HG03565 (cell line): Measurements from ENCODE around the gene AUTS2.
A peak's percentile ranks its signal among the peaks of the same experiment; 100 is the strongest.
"Not testable (repeated sequence)": the region's sequence is repeated elsewhere in the genome, so short reads cannot be mapped to it uniquely, and the experiment has no call there.

Experiments used
- ATAC-seq: cut with Tn5 transposase; IDR thresholded peaks from one replicate; pipeline ENCODE4 v1.9.1; 2021; ENCODE audit warnings: mild to moderate bottlenecking, moderate library complexity; ENCODE audit not compliant: unreplicated experiment

The AUTS2 gene

DNA sequence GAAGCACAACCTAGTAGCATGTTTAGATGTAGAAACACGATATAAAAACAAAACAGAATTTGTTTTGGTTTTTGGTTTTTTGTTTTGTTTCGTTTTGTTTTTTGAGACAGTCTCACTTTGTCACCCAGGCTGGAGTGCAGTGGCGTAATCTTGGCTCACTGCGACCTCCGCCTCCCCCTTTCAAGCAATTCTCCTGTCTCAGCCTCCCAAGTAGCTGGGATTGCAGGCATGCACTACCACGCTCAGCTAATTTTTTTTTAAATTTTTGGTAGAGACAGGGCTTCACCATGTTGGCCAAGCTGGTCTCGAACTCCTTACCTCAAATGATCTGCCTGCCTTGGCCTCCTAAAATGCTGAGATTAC is 1050.2 kb downstream of the AUTS2 start:
- not testable (repeated sequence) for ATAC-seq

DNA sequence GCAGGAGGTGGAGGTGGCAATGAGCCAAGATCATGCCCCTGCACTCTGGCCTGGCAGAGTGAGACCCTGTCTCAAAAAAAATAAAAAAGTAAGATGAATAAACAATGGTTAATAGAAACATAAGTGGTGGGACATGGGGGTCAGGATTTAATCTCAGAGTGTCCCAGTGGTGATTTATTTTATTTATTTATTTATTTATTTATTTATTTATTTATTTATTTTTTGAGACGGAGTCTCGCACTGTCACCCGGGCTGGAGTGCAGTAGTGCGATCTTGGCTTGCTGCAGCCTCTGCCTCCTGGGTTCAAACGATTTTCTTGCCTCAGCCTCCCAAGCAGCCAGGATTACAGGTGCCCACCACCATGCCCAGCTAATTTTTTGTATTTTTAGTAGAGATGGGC is 1051.0 kb downstream of the AUTS2 start:
- no peak for ATAC-seq

DNA sequence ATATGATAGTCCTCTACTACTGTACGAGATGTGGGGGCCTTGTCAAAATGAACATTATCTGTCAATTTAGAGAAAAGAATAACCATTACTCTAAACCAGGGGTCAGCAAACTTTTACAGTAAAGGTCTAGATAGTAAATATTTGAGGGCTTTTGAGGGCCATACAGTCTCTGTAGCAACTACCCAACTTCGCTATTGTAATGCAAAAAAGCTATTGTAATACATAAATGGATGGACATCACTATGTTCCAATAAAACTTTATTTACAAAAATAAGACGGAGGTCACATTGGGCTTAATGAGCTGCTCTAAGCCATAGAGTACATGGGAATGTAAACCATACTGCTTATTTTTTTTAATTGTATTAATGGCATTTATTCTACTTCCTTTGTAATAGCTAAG is 1055.9 kb downstream of the AUTS2 start:
- no peak for ATAC-seq

DNA sequence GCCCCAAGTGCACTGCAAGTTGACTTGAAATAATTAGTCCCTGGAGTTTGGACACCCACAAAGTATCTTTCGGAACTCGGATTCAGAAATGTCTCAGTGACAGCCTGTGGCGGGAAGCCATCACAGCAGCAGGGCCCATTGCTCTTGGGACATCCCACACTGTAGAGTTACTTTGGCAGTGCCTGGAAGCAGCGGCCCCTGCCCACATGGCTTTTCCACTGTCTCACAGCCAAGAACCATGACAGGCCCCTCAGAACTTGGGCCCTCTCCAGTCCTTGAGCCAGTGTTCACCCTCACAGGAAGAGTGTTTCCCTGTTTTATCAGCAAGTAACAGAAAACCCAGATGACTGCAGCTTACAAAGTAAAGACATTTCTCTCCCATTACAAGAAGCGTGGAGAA is 1056.7 kb downstream of the AUTS2 start:
- no peak for ATAC-seq

DNA sequence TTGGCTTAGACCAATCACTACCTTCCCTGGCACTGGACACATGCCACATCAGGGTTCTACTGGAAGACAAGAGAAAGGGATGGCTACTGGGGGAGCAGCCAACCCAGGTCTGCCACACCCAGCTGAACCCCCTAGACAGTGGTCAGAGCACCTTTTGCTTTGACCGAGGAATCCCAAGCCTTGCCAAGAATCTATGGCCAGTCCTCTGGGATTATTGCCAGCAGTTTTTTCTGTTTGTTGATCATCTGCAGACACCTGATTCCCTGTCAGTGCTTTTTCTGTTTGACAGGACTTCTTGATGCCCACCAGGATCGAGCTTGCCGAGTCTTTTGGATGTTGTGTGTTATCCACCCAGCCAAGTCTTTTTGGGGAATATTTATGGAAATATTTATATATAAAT is 1057.4 kb downstream of the AUTS2 start:
- ATAC-seq: no peak

DNA sequence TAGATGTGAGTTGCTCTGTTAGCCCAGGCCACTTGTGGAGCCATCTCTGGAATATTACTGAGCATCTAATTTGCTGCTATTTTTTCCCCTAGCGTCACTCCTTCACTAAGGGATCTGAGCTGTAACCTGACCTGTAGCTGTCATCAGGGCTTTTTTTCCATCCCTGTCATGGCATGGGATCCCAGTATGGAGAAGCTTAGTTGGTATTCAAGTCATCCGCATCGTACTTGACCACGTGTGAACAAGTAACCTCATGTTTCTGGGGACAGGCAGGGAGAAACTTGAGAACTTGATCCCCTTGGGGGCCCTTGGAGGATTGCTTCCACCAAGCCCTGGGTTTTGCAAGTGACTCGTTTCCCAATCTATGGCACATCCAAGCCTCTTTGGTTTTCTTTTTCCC is 1059.3 kb downstream of the AUTS2 start:
- no peak for ATAC-seq

DNA sequence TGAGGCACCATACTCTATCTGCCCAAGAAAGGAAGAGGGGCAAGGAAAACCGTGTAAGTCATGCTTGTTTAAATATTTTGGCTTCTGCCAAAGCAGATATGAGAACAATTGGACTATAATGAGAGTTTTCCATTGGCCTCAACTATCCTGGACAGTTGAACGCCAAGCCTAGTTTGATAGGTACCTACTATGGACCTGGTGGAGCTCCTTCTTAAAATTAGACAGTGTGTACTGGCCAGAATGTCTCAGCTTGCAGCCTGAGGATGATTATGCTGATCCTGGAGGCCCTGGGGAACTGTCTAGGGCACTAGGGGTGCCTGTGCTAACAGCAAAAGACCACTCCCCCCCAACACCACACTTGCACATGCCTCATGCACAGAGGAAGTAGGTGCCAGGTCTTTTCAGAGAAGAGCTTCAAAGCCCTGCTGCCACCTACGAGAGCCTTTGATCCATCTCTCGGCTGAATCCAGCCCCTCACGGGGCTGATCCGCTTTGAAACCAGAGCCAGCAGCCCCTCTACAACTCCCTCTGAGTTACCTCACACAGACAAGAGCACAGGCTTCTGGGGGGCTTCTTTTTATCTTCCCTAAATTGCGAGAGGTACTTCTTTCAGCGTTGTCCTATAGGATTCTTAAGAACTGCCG is 1059.8 kb downstream of the AUTS2 start:
- ATAC-seq: no peak

DNA sequence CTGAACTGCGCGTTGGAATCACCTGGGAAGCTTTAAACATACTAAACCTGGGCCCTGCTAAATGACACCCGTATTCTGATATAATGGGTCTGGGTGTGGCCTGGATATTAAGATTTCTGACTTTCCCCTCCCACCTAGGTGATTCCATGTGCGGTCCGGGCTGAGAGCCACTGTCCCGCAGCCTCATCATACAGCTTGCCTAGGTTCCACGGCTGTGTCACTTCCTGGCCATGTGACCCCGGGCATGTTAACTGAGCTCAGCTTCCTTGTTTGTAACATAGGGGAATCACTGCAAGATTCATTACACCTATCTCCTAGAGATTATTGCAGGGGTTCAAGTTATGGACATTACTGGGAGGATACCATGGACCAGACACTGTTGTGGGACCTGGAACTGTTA is 1061.0 kb downstream of the AUTS2 start:
- no peak for ATAC-seq

DNA sequence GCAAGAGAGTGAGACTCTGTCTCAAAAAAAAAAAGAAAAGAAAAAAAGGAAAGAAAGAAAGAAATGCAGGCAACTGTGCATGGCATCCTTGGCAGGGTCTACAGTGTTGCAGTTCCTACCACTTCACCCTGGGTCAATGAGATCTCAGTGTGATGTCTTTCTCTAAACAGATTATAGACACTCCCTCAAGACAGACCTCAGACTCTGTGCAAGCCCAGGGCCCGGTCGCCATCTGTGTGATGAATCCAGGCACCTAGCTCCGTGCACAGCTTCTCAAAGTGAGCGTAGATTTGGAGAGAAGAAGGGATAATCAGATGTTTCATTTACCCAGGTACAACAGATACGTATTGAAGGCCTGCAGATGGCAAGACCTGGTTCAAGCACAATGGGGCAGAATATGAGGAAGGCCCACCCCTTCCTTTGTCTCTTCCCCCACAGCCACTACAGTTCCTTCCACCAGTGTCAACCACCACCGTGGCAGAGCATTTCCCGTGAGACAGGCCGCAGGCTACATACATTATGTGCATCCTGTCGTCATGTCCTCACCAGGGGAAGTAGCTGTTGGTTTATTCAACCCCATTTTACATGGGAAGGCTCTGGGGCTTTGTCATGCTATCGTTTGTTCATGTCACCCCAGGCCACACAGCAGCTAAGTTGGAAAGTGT is 1062.0 kb downstream of the AUTS2 start:
- no peak for ATAC-seq

DNA sequence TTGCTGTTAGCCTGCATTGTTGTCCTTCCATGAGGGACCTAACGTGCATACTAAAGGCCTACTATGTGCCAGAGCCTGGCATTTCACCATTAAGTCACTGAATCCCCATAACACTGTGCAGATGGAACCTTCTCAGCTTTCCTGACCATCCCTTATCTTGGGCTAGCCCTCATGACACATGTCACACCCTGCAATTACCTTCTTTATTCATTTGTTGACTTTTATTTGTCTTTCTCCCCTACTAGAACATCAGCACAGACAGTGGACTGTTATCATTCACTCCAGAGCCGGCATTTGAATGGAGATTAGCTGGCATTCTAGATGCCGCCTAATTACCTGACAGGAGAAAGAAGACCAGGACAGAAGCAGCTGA is 1062.5 kb downstream of the AUTS2 start:
- ATAC-seq: no peak

DNA sequence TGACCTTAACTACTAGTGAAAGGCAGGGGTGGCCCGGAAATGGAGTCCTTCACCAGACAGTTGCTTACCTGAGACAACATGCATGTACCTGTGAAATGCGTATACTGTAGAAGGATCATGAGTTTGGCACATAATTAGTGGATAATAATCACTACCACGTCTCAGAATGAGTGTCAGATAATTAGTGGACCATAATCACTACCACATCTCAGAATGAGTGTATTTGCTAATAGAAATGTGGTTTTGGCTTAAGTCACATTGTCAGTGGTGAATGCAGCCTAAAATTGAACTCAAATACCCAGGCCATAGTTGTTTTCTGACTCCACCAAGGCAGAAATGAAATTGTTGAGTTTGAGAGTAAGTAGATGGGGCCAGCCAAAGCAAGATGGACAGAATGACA is 1065.4 kb downstream of the AUTS2 start:
- no peak for ATAC-seq

DNA sequence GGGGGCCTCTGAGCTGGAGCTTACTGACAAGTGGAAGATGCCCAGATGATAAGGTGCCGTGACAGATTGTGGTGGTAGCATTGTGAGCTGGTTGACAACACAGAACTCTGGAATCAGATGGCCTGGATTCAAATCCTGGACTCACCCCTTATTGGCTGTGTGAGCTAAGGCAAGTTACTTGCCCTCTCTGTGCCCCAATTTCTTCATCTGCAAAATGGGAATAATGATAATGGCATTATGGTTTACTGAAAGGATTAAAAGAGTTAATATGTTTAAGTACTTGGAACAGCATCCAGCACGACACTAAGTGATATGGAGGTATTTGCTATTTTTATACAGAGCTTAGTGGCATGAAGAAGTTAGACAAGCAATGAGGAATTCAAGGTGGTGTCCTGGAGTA is 1067.7 kb downstream of the AUTS2 start:
- ATAC-seq: no peak

DNA sequence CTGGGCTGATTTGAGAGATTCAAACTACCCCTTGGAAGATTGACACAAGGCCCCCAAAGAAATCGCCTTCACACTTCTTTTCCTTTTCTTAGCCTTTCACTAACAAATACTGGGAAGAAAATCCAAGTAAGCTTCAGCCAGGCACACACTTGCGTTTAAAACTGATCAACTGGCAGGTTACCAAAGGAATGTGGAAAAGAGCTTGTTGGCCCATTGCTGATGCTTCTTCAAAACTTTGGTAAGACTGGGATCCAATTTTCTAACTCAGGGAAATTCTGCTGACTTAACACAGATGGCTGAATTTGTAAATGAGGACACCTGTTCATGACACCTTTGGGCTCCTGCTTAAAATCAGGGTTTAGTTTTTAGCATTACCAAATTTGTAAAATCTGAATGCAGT is 1069.1 kb downstream of the AUTS2 start:
- ATAC-seq: no peak

DNA sequence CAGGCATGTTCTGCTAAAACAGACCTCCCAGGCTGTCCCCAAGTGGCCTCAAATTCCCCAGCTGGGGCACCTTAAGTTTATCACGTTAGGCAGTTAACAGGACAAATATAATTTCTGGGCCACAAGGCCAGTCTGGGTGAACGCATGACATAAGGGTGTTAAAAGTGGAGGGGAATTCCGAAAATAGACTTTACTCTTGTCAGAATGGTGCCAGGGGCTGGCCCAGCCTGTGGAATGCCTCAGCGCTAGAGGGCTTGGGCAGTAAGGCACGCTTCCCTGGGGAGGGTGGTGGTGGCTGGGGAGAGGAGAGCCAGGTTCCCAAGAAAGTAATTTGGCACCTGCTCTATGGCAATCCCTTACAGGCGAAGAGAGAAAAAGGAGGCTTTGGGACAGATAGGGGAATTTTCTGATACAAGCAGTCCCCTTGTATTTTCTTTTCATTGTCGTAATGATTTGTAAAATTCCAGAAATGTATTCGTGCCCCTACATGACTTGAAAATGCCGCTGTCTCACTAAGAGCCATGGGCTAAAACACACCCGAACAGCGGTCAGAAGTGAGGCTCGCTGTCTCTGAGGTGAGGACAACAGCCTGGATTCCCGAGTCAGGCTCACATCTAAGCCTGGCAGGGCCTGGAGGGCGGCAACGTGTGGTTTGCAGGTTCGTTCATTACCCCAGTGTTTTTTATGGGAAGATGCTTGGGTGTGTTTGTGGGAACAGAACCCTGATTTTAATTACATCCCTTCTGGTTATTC is 1070.5 kb downstream of the AUTS2 start:
- ATAC-seq: no peak

DNA sequence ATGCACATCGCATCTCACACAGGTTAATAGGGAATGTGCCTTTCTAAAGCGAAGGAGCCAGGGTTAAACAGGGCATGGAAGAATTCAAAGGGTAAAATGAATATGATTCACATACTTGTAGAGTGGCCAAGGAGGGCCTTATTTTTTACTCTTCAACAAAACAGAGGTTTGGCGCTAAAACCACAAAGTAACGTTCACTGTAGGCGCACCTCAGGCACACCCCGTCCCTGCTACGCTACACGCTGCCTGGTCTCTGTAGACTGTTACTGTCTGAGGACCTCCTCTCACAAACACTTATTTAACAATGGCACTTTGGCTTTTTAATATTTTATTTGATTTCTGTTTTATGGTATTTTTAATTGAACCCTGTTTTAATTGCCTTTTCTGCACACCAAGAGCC is 1071.6 kb downstream of the AUTS2 start:
- ATAC-seq: no peak

DNA sequence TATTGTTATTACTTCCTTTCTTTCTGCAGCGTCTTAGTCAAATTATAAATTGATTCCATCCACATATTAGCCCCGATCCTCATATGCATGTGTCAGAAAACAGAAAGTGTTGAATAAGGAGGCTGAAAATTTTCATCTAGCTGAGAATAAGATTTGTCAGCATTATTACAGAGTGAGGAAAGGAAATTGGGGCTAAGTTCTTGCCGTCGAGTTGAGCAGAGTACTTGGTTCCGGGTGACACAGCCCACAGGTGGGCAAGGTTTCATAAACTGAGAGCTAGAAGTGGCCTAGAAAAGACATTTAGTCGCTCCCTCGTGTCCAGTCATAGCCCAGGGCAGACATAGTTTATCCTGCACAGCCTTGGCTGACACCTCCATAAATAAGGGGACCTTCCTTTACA is 1072.0 kb downstream of the AUTS2 start:
- no peak for ATAC-seq

DNA sequence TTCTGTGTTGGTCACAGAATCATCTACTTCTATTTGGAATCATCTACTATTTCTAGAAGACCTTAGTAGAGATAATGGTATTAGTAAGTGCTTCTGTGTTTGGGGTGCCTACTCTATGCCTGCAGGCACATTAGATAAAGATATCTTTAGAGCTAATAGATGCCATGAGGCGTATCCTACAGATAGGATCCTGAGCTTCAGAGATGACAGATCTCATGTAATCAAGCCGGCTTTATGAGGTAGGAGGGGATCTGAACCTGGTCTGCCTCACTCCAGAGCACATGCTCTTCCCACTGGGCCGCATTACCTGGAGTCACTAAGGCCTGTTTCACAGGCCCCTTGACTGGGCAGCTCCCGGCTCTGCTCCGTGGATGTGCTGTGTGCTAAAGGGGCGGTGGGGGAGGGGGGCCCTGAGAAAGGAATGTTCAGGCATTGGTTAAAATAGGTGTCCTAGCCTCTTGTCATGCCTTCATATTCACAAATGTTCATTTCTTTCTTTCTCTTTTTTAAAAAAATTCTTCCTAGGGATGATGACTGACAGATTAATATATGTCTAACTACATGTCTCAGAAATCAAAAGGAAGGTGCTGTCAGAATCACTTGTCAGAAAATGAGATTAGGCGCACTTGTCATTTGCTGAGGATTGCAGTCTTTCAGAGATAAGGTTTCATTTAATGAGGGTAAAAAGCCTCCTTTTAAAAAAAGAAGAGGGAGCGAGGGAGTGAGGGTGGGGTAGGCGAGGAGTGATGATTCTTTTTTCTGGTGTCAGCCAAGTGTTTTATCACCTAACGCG is 1075.7 kb downstream of the AUTS2 start:
- ATAC-seq: no peak

DNA sequence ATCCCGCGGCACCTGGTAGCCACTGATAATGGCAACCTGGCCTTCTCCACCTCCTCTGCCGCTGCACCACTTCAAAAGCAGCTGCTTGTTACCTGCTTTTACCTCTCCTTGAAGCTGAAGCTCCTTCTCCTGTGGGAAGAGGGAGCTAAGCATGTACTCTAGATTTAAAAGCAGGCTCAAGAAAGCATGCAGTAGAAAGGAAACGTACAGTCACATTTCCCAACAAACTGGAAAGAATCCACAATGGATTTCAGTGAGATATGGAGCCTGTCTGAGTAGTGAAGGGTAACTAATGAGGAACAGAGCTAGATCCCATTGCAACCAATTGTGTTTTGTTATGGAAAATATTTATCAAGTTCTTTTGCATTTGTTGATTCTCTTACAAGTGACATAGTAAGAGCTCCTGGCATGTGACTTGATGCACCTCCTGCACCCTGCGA is 1076.3 kb downstream of the AUTS2 start:
- no peak for ATAC-seq

DNA sequence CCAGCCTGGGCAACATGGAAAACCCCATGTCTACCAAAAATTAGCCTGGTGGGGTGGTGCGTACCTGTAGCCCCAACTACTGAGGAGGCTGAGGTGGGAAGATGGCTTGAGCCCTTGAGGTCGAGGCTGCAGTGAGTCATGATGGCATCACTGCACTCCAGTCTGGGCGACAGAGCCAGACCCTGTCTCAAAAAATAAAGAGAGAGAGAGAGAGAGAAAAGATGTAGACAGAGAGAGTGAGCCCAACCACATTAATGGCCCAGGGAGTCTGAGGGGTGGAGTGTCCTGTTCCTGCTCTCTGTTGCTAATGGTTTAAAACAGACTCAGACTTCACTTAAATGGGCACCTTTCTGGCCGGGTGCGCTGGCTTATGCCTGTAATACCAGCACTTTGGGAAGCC is 1078.0 kb downstream of the AUTS2 start:
- ATAC-seq: no peak

DNA sequence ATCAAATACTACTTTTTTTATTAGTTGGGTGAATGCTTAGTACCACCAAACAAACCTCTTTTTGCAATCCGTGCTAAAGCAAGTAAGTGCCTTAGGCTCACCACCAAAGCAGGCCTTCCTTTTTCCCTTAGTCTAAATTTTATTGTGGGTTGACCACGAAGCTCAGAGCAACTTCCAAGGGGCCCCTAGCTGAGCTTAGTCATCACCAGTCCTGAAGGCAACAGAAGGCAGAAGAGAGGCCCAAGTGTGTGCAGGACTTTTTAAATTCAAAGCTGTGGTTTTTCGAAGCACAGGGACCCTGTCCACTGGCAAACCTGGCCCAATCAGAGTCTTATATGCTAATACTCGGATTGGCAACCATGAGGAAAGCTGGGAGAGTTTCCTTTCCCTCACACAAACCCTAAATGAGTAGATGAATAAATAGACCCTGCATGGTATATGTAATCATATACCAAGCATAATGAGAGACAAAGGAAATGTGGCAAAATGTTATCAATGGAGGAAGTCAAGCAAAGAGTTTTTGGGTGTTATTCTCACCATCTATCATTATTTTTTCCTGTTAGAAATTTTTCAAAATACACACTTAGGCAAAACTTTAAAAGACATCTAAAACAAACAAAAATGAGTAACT is 1080.5 kb downstream of the AUTS2 start:
- ATAC-seq: no peak

DNA sequence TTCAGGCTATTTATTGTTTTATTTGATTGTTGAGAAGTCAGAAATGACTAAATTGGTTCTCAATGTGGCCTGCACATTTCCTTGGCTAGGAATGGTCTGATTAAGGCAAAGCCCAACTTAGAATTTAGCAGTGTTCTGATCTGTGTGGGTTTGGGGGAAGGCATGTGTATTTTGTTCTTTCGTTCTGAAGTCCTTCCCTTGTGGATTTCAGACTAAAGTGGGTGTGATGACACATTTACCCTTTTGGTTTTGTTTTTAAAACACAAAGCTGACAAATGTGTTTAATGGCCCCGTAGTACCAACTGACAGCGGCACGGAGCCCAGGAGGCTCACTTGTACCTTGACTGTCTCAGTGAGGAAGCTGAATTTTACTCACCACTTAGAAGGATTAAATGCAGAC is 1081.4 kb downstream of the AUTS2 start:
- peak; percentile 37 for ATAC-seq
